Liver (tissue), 9 donors: ENCODE data around the gene DYRK1A. TPM values are rescaled to one million over a fixed set of nuclear protein-coding genes. Genes with fewer than 3 reads are reported as not detected.

ENCODE experiments used
- DNase-seq: peaks from one replicate; pipeline ENCODE4 v3.0.0-alpha.2; 2017; ENCODE audit warnings: low spot score
- H3K27ac ChIP-seq, 2 donors: one replicate each; pipeline ENCODE4 v1.7.0; 2013; ENCODE audit warnings: inconsistent platforms in 2 of 2, low read length in 2 of 2, control low read depth in 1 of 2, low read depth in 1 of 2, mild to moderate bottlenecking in 1 of 2
- H3K27me3 ChIP-seq, 4 donors: one replicate each; pipeline versions ENCODE4 v1.6.1 to v1.7.0; 2013; ENCODE audit warnings: low read length in 3 of 4, inconsistent platforms in 1 of 4, mild to moderate bottlenecking in 1 of 4, moderate library complexity in 1 of 4; ENCODE audit not compliant: control insufficient read depth in 4 of 4, insufficient read depth in 4 of 4
- H3K36me3 ChIP-seq, 4 donors: one replicate each; pipeline versions ENCODE4 v1.6.1 to v1.7.0; 2013; ENCODE audit warnings: low read length in 3 of 4, mild to moderate bottlenecking in 3 of 4, low read depth in 1 of 4, moderate library complexity in 1 of 4; ENCODE audit not compliant: control insufficient read depth in 4 of 4, insufficient read depth in 3 of 4
- H3K4me1 ChIP-seq, 4 donors: one replicate each; pipeline versions ENCODE4 v1.6.1 to v1.7.0; 2013; ENCODE audit warnings: low read length in 3 of 4, mild to moderate bottlenecking in 3 of 4, moderate library complexity in 1 of 4; ENCODE audit not compliant: control insufficient read depth in 4 of 4, insufficient read depth in 4 of 4
- H3K4me3 ChIP-seq, 3 donors: one replicate each; pipeline versions ENCODE4 v1.6.1 to v1.7.0; 2013; ENCODE audit warnings: low read length in 3 of 3, control low read depth in 1 of 3, low read depth in 1 of 3, mild to moderate bottlenecking in 1 of 3
- H3K9ac ChIP-seq, 2 donors: one replicate each; pipeline ENCODE4 v1.7.0; 2013; ENCODE audit warnings: low read length in 2 of 2, mild to moderate bottlenecking in 2 of 2, moderate library complexity in 2 of 2, control low read depth in 1 of 2, low read depth in 1 of 2
- H3K9me3 ChIP-seq, 4 donors: one replicate each; pipeline versions ENCODE4 v1.6.1 to v1.7.0; 2013; ENCODE audit warnings: low read length in 3 of 4; ENCODE audit not compliant: control insufficient read depth in 4 of 4
- CTCF ChIP-seq: fragments of 150-350 bp; IDR thresholded peaks from 2 replicates; pipeline ENCODE4 v1.5.1; 2017; ENCODE audit warnings: improper control_type of control experiment, low read depth, low read length; ENCODE audit not compliant: missing input control
- EGR1 ChIP-seq, 2 donors: IDR thresholded peaks; 2 replicates each; pipeline ENCODE4 v1.6.1; 2016 to 2018; ENCODE audit warnings: antibody characterized with exemption in 2 of 2, low read depth in 2 of 2
- FOXA2 ChIP-seq: IDR thresholded peaks from 2 replicates; pipeline ENCODE4 v1.6.1; 2016; ENCODE audit warnings: antibody characterized with exemption
- GABPA ChIP-seq, 2 donors: IDR thresholded peaks in 1 of 2; conservative IDR thresholded peaks in 1 of 2; 2 replicates each; pipeline ENCODE4 v1.6.1; 2016; ENCODE audit warnings: antibody characterized with exemption in 2 of 2, mild to moderate bottlenecking in 1 of 2, moderate library complexity in 1 of 2
- JUND ChIP-seq, 2 donors: IDR thresholded peaks; 2 replicates each; pipeline ENCODE4 v1.6.1; 2016; ENCODE audit warnings: antibody characterized with exemption in 2 of 2
- NR2F2 ChIP-seq: IDR thresholded peaks from 2 replicates; pipeline ENCODE4 v1.6.1; 2016; ENCODE audit warnings: antibody characterized with exemption
- RAD21 ChIP-seq, 2 donors: IDR thresholded peaks; 2 replicates each; pipeline ENCODE4 v1.6.1; 2016; ENCODE audit warnings: antibody characterized with exemption in 2 of 2, mild to moderate bottlenecking in 2 of 2
- REST ChIP-seq: IDR thresholded peaks from 2 replicates; pipeline ENCODE4 v1.6.1; 2016; ENCODE audit warnings: antibody characterized with exemption, mild to moderate bottlenecking
- RXRA ChIP-seq, 2 donors: IDR thresholded peaks; 2 replicates each; pipeline ENCODE4 v1.6.1; 2017 to 2018; ENCODE audit warnings: antibody characterized with exemption in 2 of 2, mild to moderate bottlenecking in 1 of 2
- SP1 ChIP-seq: IDR thresholded peaks from 2 replicates; pipeline ENCODE4 v1.6.1; 2018; ENCODE audit warnings: antibody characterized with exemption, mild to moderate bottlenecking
- TAF1 ChIP-seq: conservative IDR thresholded peaks from 2 replicates; pipeline ENCODE4 v1.6.1; 2016; ENCODE audit warnings: antibody characterized with exemption, mild to moderate bottlenecking
- WGBS: extraction: QIAGEN DNeasy Blood & Tissue Kit; methylation state at CpG from one replicate; pipeline ENCODE4 v1.1.7; 2013; 5-methylcytosine and 5-hydroxymethylcytosine counted together
- polyA plus RNA-seq, 2 donors: library from polyadenylated mRNA; stranded (reverse) in 1 of 2; unstranded in 1 of 2; fragments of 200-250 nt in 1 of 2; fragments of >200 nt in 1 of 2; fragmentation: Nextera tagmentation in 1 of 2; extraction: Ambion mirVana in 1 of 2; gene quantifications; one replicate each; pipeline versions ENCODE4 v1.2.1 to v1.2.3, GENCODE V29; 2013 to 2015
- total RNA-seq, 2 donors: library from RNA; depleted of rRNA; stranded (reverse); fragments of >200 nt; gene quantifications; one replicate each; pipeline ENCODE4 v1.2.3, GENCODE V29; 2014
- TF ChIP-seq, protein P1 (sequence below): IDR thresholded peaks from 2 replicates; pipeline ENCODE4 v1.6.1; 2016; ENCODE audit warnings: antibody characterized with exemption
- TF ChIP-seq, protein P2 (sequence below): IDR thresholded peaks from 2 replicates; pipeline ENCODE4 v1.6.1; 2016; ENCODE audit warnings: antibody characterized with exemption
- donor health status: healthy.
- donor health status: healthy.
- donor health status: healthy.
- donor health status: healthy.
- donor health status: healthy.

Gene DYRK1A
- total and polyA plus RNA-seq, 4 donors, result 5.1 to 58.3 (median 22.9) TPM

- Histone ChIP-seq H3K4me1 (no peaks in the 10 kb centered on the region), H3K36me3 (no peaks in the 10 kb centered on the region), H3K4me3 (no peak overlapping the region), H3K9ac (no peak overlapping the region), H3K27ac (no peak overlapping the region), H3K27me3 (no peaks in the 10 kb centered on the region), H3K9me3 (no peaks in the 10 kb centered on the region)
- TF ChIP-seq JUND (IDR thresholded peaks at IDR 0.05), result no peak
- no peak for TF ChIP-seq NR2F2
- TF ChIP-seq FOXA2, result no peak
- TF ChIP-seq, protein P1, sequence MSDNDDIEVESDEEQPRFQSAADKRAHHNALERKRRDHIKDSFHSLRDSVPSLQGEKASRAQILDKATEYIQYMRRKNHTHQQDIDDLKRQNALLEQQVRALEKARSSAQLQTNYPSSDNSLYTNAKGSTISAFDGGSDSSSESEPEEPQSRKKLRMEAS, result no peak
- TF ChIP-seq GABPA (IDR thresholded peaks at IDR 0.05 in 1 of 2, conservative IDR thresholded peaks at IDR 0.05 in 1 of 2), result no peak
- no peak for TF ChIP-seq EGR1 (IDR thresholded peaks at IDR 0.05; ENCODE audit: low read depth in 2 of 2)
- WGBS, result 88% methylated on average over 9 of the region's 9 CpGs
- no peak for DNase-seq
Measured at GRCh38 chr21:37550157-37550556, 183.6 kb downstream of the DYRK1A start.

- no peak overlapping the region for H3K4me3 ChIP-seq
- H3K9me3 ChIP-seq, result no peaks in the 10 kb centered on the region
- no peaks in the 10 kb centered on the region for H3K27me3 ChIP-seq
- H3K4me1 ChIP-seq, result no peaks in the 10 kb centered on the region
- 76% methylated on average over 12 of the region's 12 CpGs for WGBS
- no peak for DNase-seq
- H3K27ac ChIP-seq, result no peak overlapping the region
- TF ChIP-seq FOXA2 (no peak), EGR1 (IDR thresholded peaks at IDR 0.05; ENCODE audit: low read depth in 2 of 2) (no peak), RXRA (IDR thresholded peaks at IDR 0.05) (no peak), CTCF (no peak), REST (no peak), SP1 (no peak), TAF1 (no peak), RAD21 (IDR thresholded peaks at IDR 0.05) (no peak)
- TF ChIP-seq, protein P2, sequence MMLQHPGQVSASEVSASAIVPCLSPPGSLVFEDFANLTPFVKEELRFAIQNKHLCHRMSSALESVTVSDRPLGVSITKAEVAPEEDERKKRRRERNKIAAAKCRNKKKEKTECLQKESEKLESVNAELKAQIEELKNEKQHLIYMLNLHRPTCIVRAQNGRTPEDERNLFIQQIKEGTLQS, result no peak
- TF ChIP-seq, protein P1, result no peak
- H3K9ac ChIP-seq, result no peak overlapping the region
- H3K36me3 ChIP-seq, result no peaks in the 10 kb centered on the region
Measured at GRCh38 chr21:37550618-37551330, 184.2 kb downstream of the DYRK1A start.
